IPS-18a (cell line): ENCODE data around the gene NMRAL1.

ENCODE experiments used
- H3K27ac ChIP-seq: one replicate; pipeline ENCODE4 v1.5.1; 2013; ENCODE audit warnings: low read length
- H3K27me3 ChIP-seq: one replicate; pipeline ENCODE4 v1.6.1; 2013; ENCODE audit warnings: mild to moderate bottlenecking, low read length; ENCODE audit not compliant: control insufficient read depth, insufficient read depth
- H3K36me3 ChIP-seq: one replicate; pipeline ENCODE4 v1.6.1; 2013; ENCODE audit warnings: low read depth, low read length; ENCODE audit not compliant: control insufficient read depth
- H3K4me1 ChIP-seq: one replicate; pipeline ENCODE4 v1.6.1; 2013; ENCODE audit warnings: low read depth, low read length; ENCODE audit not compliant: control insufficient read depth
- H3K4me3 ChIP-seq: one replicate; pipeline ENCODE4 v1.5.1; 2013; ENCODE audit warnings: low read length
- H3K9ac ChIP-seq: one replicate; pipeline ENCODE4 v1.6.1; 2013; ENCODE audit warnings: mild to moderate bottlenecking, low read length, moderate library complexity
- H3K9me3 ChIP-seq: one replicate; pipeline ENCODE4 v1.6.1; 2013; ENCODE audit warnings: low read depth, low read length; ENCODE audit not compliant: control insufficient read depth

NMRAL1 gene

DNA sequence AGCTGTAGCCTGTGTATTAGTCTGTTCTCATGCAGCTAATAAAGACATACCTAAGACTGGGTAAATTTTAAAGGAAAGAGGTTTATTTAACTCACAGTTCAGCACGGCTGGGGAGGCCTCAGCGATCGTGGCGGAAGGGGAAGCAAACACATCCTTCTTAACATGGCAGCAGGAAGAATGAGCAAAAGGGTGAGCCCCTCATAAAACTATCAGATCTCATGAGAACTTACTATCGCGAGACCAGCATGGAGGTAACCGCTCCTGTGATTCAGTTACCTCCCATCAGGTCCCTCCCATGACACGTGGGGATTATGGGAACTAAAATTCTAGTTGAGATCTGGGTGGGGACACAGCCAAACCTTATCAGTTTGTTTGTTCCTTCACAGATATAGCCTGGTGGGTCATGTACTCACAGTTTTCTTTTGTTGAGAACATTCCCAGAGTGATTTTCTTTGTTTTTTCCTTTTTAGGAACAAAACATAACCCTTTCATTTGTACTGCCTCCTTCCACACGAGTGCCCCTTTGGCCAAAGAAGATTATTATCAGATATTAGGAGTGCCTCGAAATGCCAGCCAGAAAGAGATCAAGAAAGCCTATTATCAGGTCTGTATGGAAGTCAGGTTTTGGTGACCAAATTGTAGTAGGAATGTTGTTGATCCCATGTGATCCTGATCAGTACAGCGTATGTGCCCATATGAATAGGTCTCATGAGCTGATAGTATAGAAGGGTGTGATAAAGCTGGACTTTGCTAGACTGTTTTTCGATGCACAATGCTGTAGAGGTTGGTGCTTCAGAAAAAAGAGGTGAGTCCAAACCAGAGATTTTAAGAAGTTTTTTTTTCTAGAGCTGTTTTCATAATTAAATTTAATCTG lies 40.3 kb downstream of the NMRAL1 start:
- H3K9ac ChIP-seq: no peak overlapping the region
- no peaks in the 10 kb centered on the region for H3K27me3 ChIP-seq
- no peak overlapping the region for H3K27ac ChIP-seq
- no peaks in the 10 kb centered on the region for H3K4me1 ChIP-seq
- H3K9me3 ChIP-seq: no peaks in the 10 kb centered on the region
- H3K36me3 ChIP-seq: peaks cover 41% of the 10 kb centered on the region
- H3K4me3 ChIP-seq: no peak overlapping the region

DNA sequence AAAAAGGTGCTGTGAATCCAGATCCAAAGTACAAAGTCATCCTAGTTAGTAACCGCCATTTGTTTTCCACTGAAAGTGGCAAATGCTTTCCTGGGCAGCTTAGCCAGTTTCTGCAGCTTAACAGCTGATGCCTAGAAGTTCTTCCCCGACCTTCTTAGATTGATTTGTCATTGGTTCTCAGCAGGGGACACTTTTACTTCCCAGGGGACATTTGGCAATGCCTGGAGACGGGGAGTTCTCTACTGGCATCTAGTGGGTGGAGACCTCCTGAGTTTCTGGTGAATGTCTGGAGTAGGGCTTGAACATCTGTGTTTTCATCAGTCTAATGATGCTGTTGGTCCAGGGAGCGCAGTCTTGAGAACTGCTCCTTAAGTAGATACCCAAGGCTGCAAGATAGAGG lies 41.2 kb downstream of the NMRAL1 start:
- Histone ChIP-seq H3K4me3 (no peak overlapping the region), H3K27me3 (no peaks in the 10 kb centered on the region), H3K27ac (no peak overlapping the region), H3K9ac (no peak overlapping the region), H3K9me3 (no peaks in the 10 kb centered on the region), H3K36me3 (peaks cover 40% of the 10 kb centered on the region), H3K4me1 (no peaks in the 10 kb centered on the region)

DNA sequence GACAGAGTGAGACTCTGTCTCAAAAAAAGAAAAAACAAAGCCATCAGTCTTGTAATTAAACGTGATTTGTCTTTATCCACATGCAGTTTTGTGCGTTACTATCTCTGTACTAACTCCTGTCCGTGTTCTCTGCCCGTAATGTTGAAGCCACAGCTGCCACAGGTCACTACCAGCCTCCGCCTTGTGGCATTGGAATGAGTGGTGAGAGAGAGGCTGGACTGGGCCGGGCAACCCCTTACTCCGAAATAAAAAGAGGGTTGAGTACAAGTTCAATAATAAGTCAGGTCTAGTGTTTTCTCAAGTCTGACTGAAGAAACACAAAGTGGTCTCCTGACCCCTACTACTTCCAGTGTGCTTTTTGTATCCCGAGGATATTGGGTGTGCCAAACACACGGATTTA lies 43.4 kb downstream of the NMRAL1 start:
- Histone ChIP-seq H3K27ac (no peak overlapping the region), H3K27me3 (no peaks in the 10 kb centered on the region), H3K4me3 (no peak overlapping the region), H3K9ac (no peak overlapping the region), H3K9me3 (no peaks in the 10 kb centered on the region), H3K4me1 (no peaks in the 10 kb centered on the region), H3K36me3 (peaks cover 29% of the 10 kb centered on the region)

DNA sequence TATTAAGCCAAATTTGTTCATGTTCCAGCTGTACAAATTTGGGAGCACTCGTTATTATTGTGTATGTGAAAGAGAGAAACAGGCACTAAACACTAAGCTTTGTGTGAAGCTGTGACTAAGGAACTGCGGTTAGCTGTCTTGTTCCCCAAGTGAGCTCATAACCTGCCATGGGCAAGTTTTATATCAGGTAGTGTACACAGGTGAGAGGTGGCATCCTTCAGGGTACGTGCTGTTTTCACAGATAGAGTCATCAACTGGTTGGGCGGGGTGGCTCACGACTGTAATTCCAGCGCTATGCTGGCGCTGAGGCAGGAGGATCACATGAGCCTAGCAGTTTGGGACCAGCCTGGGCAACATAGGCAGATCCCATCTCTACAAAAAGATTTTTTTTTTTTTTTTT lies 45.9 kb downstream of the NMRAL1 start:
- H3K27me3 ChIP-seq: no peaks in the 10 kb centered on the region
- H3K27ac ChIP-seq: no peak overlapping the region
- H3K4me3 ChIP-seq: no peak overlapping the region
- peaks cover 10% of the 10 kb centered on the region for H3K36me3 ChIP-seq
- peaks cover 4% of the 10 kb centered on the region for H3K4me1 ChIP-seq
- no peak overlapping the region for H3K9ac ChIP-seq
- no peaks in the 10 kb centered on the region for H3K9me3 ChIP-seq

DNA sequence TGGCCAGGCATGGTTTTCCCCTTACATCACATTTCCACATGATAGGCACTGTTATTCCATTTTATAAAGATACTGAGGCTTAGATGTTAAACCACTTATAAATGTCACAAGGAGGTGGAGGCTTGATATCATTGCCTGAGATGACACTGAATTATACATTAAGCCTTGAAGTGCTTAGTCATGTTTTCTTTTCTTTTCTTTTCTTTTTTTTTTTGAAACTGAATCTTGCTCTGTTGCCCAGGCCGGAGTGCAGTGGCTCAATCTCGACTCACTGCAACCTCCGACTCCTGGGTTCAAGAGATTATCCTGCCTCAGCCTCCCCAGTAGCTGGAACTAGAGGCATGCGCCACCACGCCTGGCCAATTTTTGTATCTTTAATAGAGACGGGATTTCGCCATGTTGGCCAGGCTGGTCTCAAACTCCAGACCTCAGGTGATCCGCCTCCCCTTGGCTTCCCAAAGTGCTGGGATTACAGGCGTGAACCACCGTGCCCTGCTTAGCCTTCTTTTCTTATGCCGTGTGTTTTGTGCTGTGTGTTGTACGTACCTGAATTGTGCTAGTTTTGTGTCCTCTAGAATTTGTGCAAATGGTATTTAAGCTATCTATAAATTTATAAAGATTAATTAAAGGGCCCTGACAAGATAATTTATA lies 47.6 kb downstream of the NMRAL1 start:
- H3K27ac ChIP-seq: no peak overlapping the region
- peaks cover 10% of the 10 kb centered on the region for H3K36me3 ChIP-seq
- no peaks in the 10 kb centered on the region for H3K9me3 ChIP-seq
- H3K9ac ChIP-seq: peak overlapping the region; percentile 90
- peaks cover 4% of the 10 kb centered on the region for H3K4me1 ChIP-seq
- peak overlapping the region; percentile 79 for H3K4me3 ChIP-seq
- no peaks in the 10 kb centered on the region for H3K27me3 ChIP-seq

DNA sequence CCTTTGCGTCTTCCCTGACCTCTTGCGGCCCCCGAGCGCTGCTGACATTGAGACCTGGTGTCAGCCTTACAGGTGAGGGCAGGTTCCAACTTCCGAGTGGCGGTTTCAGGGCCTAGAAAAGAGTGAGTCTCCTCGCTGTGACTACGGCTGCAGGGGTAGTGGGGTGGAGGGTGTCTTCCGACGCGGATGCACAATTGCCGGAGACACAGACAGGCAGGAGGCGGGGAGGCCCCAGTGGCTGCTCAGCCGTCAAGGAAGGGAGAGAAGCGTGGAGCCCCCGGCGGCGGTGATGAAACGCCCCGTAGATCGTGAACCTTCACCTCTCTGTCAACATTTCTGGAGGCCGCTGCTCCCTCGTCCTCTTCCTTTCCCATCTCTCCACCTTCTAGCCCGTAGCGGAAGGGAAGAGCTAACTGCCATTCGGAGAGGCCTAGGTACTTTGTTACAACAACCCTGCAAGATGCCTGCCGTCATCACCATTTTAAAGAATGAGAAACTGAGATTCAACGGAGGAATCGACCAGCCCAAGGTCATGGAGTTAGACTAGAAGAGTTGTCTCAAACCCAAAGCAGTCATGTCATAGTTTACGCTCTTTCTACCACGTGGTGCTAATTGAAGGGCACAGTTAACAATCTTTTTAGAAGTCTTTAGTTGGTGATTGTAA lies 48.3 kb downstream of the NMRAL1 start:
- H3K4me3 ChIP-seq: peak overlapping the region; percentile 79
- peak overlapping the region; percentile 19 for H3K27ac ChIP-seq
- H3K4me1 ChIP-seq: peaks cover 4% of the 10 kb centered on the region
- peaks cover 7% of the 10 kb centered on the region for H3K36me3 ChIP-seq
- no peaks in the 10 kb centered on the region for H3K27me3 ChIP-seq
- no peaks in the 10 kb centered on the region for H3K9me3 ChIP-seq
- H3K9ac ChIP-seq: peak overlapping the region; percentile 90

DNA sequence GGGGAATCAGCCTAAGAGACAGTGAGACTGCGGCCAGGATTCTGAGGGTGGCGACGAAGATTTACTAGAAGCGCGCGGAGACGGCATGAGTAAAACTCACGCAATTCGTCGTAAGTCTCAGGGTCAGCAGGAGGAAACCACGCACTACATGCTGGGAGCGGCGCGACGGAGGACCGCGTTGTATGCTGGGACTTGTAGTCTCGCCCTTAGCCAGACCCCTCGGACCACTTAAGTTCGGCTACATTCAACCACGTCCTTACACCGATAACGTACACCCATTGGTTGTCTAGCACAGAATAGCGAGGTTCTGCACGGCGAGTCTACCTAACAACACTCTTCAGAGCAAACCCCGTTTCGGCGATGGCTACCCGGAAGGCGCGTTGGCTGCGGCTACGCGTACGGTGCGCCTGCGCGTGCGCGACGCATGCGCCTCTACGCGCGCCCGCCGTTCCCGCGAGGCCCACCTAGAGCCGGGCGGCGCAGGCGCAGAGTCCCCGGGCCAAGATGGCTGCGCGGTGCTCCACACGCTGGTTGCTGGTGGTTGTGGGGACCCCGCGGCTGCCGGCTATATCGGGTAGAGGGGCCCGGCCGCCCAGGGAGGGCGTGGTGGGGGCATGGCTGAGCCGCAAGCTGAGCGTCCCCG lies 48.9 kb downstream of the NMRAL1 start, which contains the start of gene DNAJA3:
Gene DNAJA3, plus strand, starts transcription at position 491 of the 643 bp plus-strand sequence. Its CDS starts 14 bp downstream, at position 505.
- Histone ChIP-seq H3K36me3 (peaks cover 2% of the 10 kb centered on the region), H3K4me3 (peak within 1 kb of the TSS; percentile 79), H3K27me3 (no peaks in the 10 kb centered on the region), H3K9ac (peak within 1 kb of the TSS; percentile 90), H3K27ac (peak within 1 kb of the TSS; percentile 85), H3K4me1 (peaks cover 4% of the 10 kb centered on the region), H3K9me3 (no peaks in the 10 kb centered on the region)

DNA sequence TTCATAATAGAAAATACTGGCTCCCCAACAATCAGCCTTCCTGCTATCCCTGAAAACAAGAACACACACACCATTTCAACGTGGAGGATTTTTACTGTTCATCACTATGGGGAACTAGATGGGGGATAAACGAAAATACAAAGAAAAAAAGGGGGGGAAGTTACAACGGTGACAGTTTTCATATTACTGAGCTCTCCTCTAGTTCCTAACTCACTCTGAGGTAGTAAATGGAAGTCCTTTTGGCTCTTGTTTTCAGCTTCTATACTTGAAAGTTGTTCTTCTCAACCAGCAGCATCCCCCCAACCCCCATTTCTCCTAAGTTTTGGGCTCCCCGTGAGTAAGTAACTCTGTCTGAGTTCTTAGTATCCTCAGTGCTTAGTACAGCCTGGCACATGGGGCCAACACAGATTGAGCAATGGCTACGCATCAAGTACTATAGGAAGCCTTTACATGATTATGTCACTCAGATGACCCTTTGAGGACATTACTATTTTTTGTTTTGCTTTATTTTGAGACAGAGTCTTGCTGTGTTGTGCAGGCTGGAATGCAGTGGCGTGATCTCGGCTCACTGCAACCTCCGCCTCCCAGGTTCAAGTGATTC lies 53.8 kb downstream of the NMRAL1 start:
- no peak overlapping the region for H3K4me3 ChIP-seq
- H3K4me1 ChIP-seq: peaks cover 5% of the 10 kb centered on the region
- no peaks in the 10 kb centered on the region for H3K9me3 ChIP-seq
- H3K27me3 ChIP-seq: peaks cover 5% of the 10 kb centered on the region
- H3K9ac ChIP-seq: no peak overlapping the region
- H3K27ac ChIP-seq: no peak overlapping the region
- no peaks in the 10 kb centered on the region for H3K36me3 ChIP-seq

DNA sequence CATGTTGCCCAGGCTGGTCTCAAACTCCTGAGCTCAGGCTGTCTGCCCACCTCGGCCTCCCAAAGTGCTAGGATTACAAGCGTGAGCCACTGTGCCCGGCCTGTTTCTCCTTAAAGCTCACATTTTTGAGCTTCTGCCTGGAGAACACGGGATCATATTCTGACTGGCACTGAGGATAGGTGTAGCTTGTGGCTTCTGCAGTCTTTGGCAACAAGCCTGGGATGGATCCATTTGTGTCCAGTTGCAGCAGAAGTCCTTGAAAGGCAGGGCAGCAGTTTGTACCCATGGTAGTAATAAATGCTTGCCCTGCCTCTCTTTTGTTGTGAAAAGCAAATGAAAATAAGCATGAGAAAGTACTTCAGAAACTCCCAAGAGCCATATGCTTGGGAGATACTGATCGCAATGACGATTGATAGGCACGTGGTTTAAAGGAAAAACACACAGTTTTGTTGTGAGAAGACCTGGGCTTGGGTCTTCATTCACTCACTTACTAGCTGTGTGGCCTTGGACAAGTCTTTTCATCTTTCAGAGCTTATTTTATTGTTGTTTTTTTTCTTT lies 54.9 kb downstream of the NMRAL1 start:
- no peak overlapping the region for H3K9ac ChIP-seq
- peaks cover 6% of the 10 kb centered on the region for H3K4me1 ChIP-seq
- no peaks in the 10 kb centered on the region for H3K9me3 ChIP-seq
- no peaks in the 10 kb centered on the region for H3K36me3 ChIP-seq
- no peak overlapping the region for H3K27ac ChIP-seq
- no peak overlapping the region for H3K4me3 ChIP-seq
- H3K27me3 ChIP-seq: peaks cover 5% of the 10 kb centered on the region

DNA sequence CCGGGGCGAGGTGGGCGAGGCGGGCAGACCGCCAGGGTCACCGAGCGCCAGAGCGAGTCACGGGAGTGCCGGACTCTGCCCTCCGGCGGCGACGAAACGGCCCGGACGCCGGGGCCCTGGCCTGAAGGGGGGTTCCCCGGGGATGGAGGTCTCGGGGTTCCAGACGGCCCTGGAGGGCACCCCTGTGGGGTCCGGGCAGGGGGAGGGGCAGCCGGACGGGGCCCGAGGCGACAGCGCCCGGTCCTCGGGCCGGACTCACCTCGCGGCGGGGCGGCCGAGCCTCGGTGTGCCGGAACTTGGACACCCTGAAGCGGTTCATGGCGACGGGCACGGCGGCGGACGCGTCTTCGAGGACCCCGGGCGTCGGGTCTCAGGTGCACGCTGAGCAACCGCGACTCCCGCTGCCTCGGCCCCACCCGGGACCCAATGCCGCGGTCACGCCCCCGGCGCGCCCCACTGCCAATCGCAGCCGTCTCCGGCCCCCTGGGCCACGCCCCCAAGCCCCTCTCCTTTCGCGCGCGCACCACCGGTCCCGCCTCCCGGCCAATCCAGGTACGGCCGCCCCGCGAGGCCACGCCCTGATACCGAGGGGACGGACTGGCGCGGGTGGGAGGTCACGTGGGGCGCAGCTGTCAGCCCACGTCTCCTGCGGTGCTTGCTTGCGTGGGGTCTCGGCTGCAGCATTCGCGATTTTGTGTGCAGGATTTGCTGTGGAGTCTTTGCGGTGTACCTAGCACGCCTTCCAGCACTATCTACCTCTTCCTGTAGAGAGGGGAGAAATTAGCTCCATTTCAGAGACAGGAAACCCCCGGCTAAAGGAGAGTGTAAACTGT lies 58.0 kb downstream of the NMRAL1 start, which contains the start of gene CORO7:
Gene CORO7, minus strand, starts transcription at position 397 of the 833 bp plus-strand sequence. Its CDS starts 78 bp downstream, at position 319.
- H3K4me1 ChIP-seq: peaks cover 5% of the 10 kb centered on the region
- no peaks in the 10 kb centered on the region for H3K36me3 ChIP-seq
- peaks cover 5% of the 10 kb centered on the region for H3K27me3 ChIP-seq
- H3K9me3 ChIP-seq: no peaks in the 10 kb centered on the region
- H3K9ac ChIP-seq: peak within 1 kb of the TSS; percentile 48
- H3K27ac ChIP-seq: no peak within 1 kb of the TSS
- peak within 1 kb of the TSS; percentile 72 for H3K4me3 ChIP-seq
